ENCODE measurements around the gene SPA17. TPM values are rescaled to one million over a fixed set of nuclear protein-coding genes. Genes with fewer than 3 reads are reported as not detected.

Gene SPA17
- total and polyA plus RNA-seq, 2 of the 8 experiments (the other 6 are each of a cell fraction or from before 2014, with no cell fraction given): 3.7 to 5.2 TPM

- TF ChIP-seq JUN (IDR thresholded peaks at IDR 0.05; ENCODE audit: low read depth, low read length) (no peak), GTF2F1 (IDR thresholded peaks at IDR 0.05; ENCODE audit: borderline replicate concordance, low read depth, low read length) (no peak), RNF2 (IDR thresholded peaks at IDR 0.05; ENCODE audit: borderline replicate concordance, low read depth, low read length, missing control alignments, poor library complexity, severe bottlenecking) (no peak), TEAD4 (IDR thresholded peaks at IDR 0.05; ENCODE audit: low read depth, low read length) (no peak), EP300 (IDR thresholded peaks at IDR 0.05; ENCODE audit: borderline replicate concordance in 1 of 2, low read depth in 2 of 2, low read length in 2 of 2) (peak in 1 of 2 experiments; percentile 82; a peak in 1 of 3 replicates), CEBPB (IDR thresholded peaks at IDR 0.05; ENCODE audit: low read depth, low read length) (no peak), SUZ12 (IDR thresholded peaks at IDR 0.05; ENCODE audit: low read length) (peak; percentile 46; the same call in 1 of the 2 replicates), SP2 (IDR thresholded peaks at IDR 0.05; ENCODE audit: low read length) (no peak), EZH2 (IDR thresholded peaks at IDR 0.05; ENCODE audit: low read depth, low read length, severe bottlenecking) (peak; percentile 39), TBP (IDR thresholded peaks at IDR 0.05; ENCODE audit: low read depth, low read length) (peak; percentile 73), RAD21 (IDR thresholded peaks at IDR 0.05 in 1 of 2, conservative IDR thresholded peaks at IDR 0.05 in 1 of 2; ENCODE audit: low read depth in 2 of 2, low read length in 2 of 2) (no peak), ASH2L (IDR thresholded peaks at IDR 0.05; ENCODE audit: low read length) (peak; percentile 62), POLR2AphosphoS5 (IDR thresholded peaks at IDR 0.05; ENCODE audit: low read depth, low read length) (peak; percentile 70), POU5F1 (IDR thresholded peaks at IDR 0.05; ENCODE audit: low read depth, low read length) (no peak)
Observed at GRCh38 chr11:124673333-124674167, at the start of gene SPA17, which contains the start of gene SIAE (continued).

All from H1 (cell line).